ENCODE results near the gene TMUB1. TPM values are rescaled to one million over a fixed set of nuclear protein-coding genes. Genes with fewer than 3 reads are reported as not detected.

The TMUB1 gene
- total and polyA plus RNA-seq, 2 donors (not counting 3 experiments of a cell fraction or from before 2014, with no cell fraction given) = 41.3 to 45.3 TPM

GRCh38 chr7:151122796-151123157 is 39.5 kb upstream of the TMUB1 start:
- H3K36me3 ChIP-seq (ENCODE audit: control insufficient read depth in 2 of 2, extremely low read depth in 1 of 2, insufficient read depth in 2 of 2, low read length in 2 of 2) = peaks cover 12 to 63% of the 10 kb centered on the region in 2 experiments
- peaks cover under 1% of the 10 kb centered on the region for H3K79me2 ChIP-seq (ENCODE audit: control insufficient read depth, insufficient read depth, low read length)
- no TSS peak for BruUV-seq (replicated peaks)
- ChIA-PET POLR2A (no interaction called here), CTCF (interaction anchor here (1.8 kb wide), 1 partner anchor 19 kb away, joined by 14 read pairs; no protein-coding TSS in a partner anchor)
- no peaks in the 10 kb centered on the region for H3K9me3 ChIP-seq (replicated peaks; ENCODE audit: control insufficient read depth, insufficient read depth, low read length)
- H3K9me1 ChIP-seq (replicated peaks; ENCODE audit: control insufficient read depth, extremely low read depth, insufficient read depth, low read length) = no peaks in the 10 kb centered on the region
- H3K9ac ChIP-seq (replicated peaks; ENCODE audit: extremely low read depth, insufficient read depth, low read length) = no peak overlapping the region
- H3K4me3 ChIP-seq (replicated peaks in 1 of 3; ENCODE audit: insufficient read depth in 1 of 3, low read depth in 1 of 3, low read length in 3 of 3) = no peak overlapping the region
- H3K27me3 ChIP-seq (ENCODE audit: control insufficient read depth in 2 of 2, insufficient read depth in 2 of 2, low read length in 2 of 2) = no peaks in the 10 kb centered on the region
- dilution Hi-C loops (cut with MboI; ENCODE audit: extremely low pct_ligation_motif_present, low sequenced_read_pairs) (no loop called here), intact Hi-C loops (cut with micrococcal nuclease) (no loop called here)
- H3K27ac ChIP-seq (ENCODE audit: insufficient read depth, low read depth, low read length) = no peak overlapping the region
- H3K4me2 ChIP-seq (ENCODE audit: insufficient read depth, low read length) = no peak overlapping the region
- peaks cover 2% of the 10 kb centered on the region for H4K20me1 ChIP-seq (replicated peaks; ENCODE audit: control insufficient read depth, extremely low read depth, insufficient read depth, low read length)
- H3K4me1 ChIP-seq (ENCODE audit: control insufficient read depth, extremely low read depth, insufficient read depth, low read length) = peaks cover 6% of the 10 kb centered on the region
- FAIRE-seq = no peak
- TF ChIP-seq EZH2 (IDR thresholded peaks at IDR 0.05; ENCODE audit: borderline replicate concordance, low read depth, low read length, severe bottlenecking) = no peak
- DNase-seq (ENCODE audit: low read depth, low spot score) = no peak
- H2AFZ ChIP-seq (ENCODE audit: low read depth, low read length) = no peak overlapping the region

GRCh38 chr7:151122276-151122675 is 39.0 kb upstream of the TMUB1 start:
- POLR2A ChIA-PET = no interaction called here
- intact Hi-C loops (cut with micrococcal nuclease) (no loop called here), dilution Hi-C loops (cut with MboI; ENCODE audit: extremely low pct_ligation_motif_present, low sequenced_read_pairs) (no loop called here)
- peaks cover 4% of the 10 kb centered on the region for H3K79me2 ChIP-seq (ENCODE audit: control insufficient read depth, insufficient read depth, low read length)
- H3K36me3 ChIP-seq (ENCODE audit: control insufficient read depth in 2 of 2, extremely low read depth in 1 of 2, insufficient read depth in 2 of 2, low read length in 2 of 2) = peaks cover 12 to 63% of the 10 kb centered on the region in 2 experiments
- no peaks in the 10 kb centered on the region for H3K27me3 ChIP-seq (ENCODE audit: control insufficient read depth in 2 of 2, insufficient read depth in 2 of 2, low read length in 2 of 2)
- H3K4me3 ChIP-seq (replicated peaks in 1 of 3; ENCODE audit: insufficient read depth in 1 of 3, low read depth in 1 of 3, low read length in 3 of 3) = no peak overlapping the region
- H3K27ac ChIP-seq (ENCODE audit: insufficient read depth, low read depth, low read length) = no peak overlapping the region
- TF ChIP-seq EZH2 (IDR thresholded peaks at IDR 0.05; ENCODE audit: borderline replicate concordance, low read depth, low read length, severe bottlenecking) = no peak
- TF ChIP-seq JUN (IDR thresholded peaks at IDR 0.05; ENCODE audit: borderline replicate concordance, insufficient read depth, insufficient read length, low read depth) = no peak
- no peak for TF ChIP-seq FOS (IDR thresholded peaks at IDR 0.05; ENCODE audit: borderline replicate concordance, insufficient read depth, low read length)
- TF ChIP-seq MAX (IDR thresholded peaks at IDR 0.05; ENCODE audit: insufficient read depth, insufficient read length) = no peak
- TF ChIP-seq CTCF (IDR thresholded peaks at IDR 0.05; ENCODE audit: extremely low read depth in 1 of 2, insufficient read depth in 1 of 2, low read depth in 1 of 2, low read length in 2 of 2) = no peak
- no peak for TF ChIP-seq POLR2AphosphoS5 (IDR thresholded peaks at IDR 0.05; ENCODE audit: insufficient read depth, low read depth, low read length)
- TF ChIP-seq MYC (IDR thresholded peaks at IDR 0.05; ENCODE audit: low read depth, low read length) = no peak
- no peak for TF ChIP-seq POLR2A (IDR thresholded peaks at IDR 0.05; ENCODE audit: low read depth, low read length)
- TF ChIP-seq GATA2 (IDR thresholded peaks at IDR 0.05; ENCODE audit: insufficient read depth, insufficient read length, low read depth, low read length) = no peak
- H4K20me1 ChIP-seq (replicated peaks; ENCODE audit: control insufficient read depth, extremely low read depth, insufficient read depth, low read length) = peaks cover 2% of the 10 kb centered on the region
- no peak overlapping the region for H3K9ac ChIP-seq (replicated peaks; ENCODE audit: extremely low read depth, insufficient read depth, low read length)
- peaks cover 6% of the 10 kb centered on the region for H3K4me1 ChIP-seq (ENCODE audit: control insufficient read depth, extremely low read depth, insufficient read depth, low read length)
- H3K4me2 ChIP-seq (ENCODE audit: insufficient read depth, low read length) = no peak overlapping the region
- no peaks in the 10 kb centered on the region for H3K9me3 ChIP-seq (replicated peaks; ENCODE audit: control insufficient read depth, insufficient read depth, low read length)
- H3K9me1 ChIP-seq (replicated peaks; ENCODE audit: control insufficient read depth, extremely low read depth, insufficient read depth, low read length) = no peaks in the 10 kb centered on the region
- DNase-seq (ENCODE audit: low read depth, low spot score) = no peak
- BruUV-seq (replicated peaks) = no TSS peak
- FAIRE-seq = no peak
- CTCF ChIA-PET = no interaction called here
- no peak overlapping the region for H2AFZ ChIP-seq (ENCODE audit: low read depth, low read length)

Data from endothelial cell of umbilical vein (primary cell).